Fibroblast of mammary gland (primary cell): ENCODE data around the gene IRF2BP2.

Source experiments
- DNase-seq: peaks from one replicate; pipeline ENCODE4 v3.0.0-alpha.2; 2010; ENCODE audit warnings: low read depth
- H3K4me3 ChIP-seq: 2 replicates; pipeline ENCODE4 v1.5.1; 2011; ENCODE audit warnings: low read depth, mild to moderate bottlenecking, low read length, moderate library complexity; ENCODE audit not compliant: control insufficient read depth
- CTCF ChIP-seq: conservative IDR thresholded peaks from 2 replicates; pipeline ENCODE4 v1.5.1; 2011; ENCODE audit warnings: low read depth, low read length, inconsistent platforms; ENCODE audit not compliant: control insufficient read depth, insufficient read depth

The IRF2BP2 gene

GRCh38 chr1:234620272-234621126 lies 10.5 kb upstream of the IRF2BP2 start:
- TF ChIP-seq CTCF, result no peak

GRCh38 chr1:234619794-234620247 lies 9.8 kb upstream of the IRF2BP2 start:
- no peak overlapping the region for H3K4me3 ChIP-seq
- TF ChIP-seq CTCF, result no peak
- DNase-seq, result no peak

More at GRCh38 chr1:234620272-234621126, 10.5 kb upstream of the IRF2BP2 start:
- peak; percentile 52 for DNase-seq
- no peak overlapping the region for H3K4me3 ChIP-seq

GRCh38 chr1:234619071-234619480 lies 9.1 kb upstream of the IRF2BP2 start:
- DNase-seq, result peak; percentile 50
- H3K4me3 ChIP-seq, result no peak overlapping the region
- TF ChIP-seq CTCF, result no peak

- no peak for TF ChIP-seq CTCF
- DNase-seq, result no peak
- H3K4me3 ChIP-seq, result no peak overlapping the region
These were observed 8.7 kb upstream of the IRF2BP2 start for GRCh38 chr1:234618737-234619049.

- DNase-seq, result peak; percentile 95
- no peak overlapping the region for H3K4me3 ChIP-seq
- TF ChIP-seq CTCF, result no peak
These were observed 8.2 kb upstream of the IRF2BP2 start for GRCh38 chr1:234617986-234618736.

GRCh38 chr1:234617131-234617985 lies 7.4 kb upstream of the IRF2BP2 start:
- DNase-seq, result peak; percentile 77
- H3K4me3 ChIP-seq, result no peak overlapping the region
- peak; percentile 23 for TF ChIP-seq CTCF
